ENCODE results near the gene RHOF.
"Not testable (repeated sequence)": the region's sequence is repeated elsewhere in the genome, so short reads cannot be mapped to it uniquely, and the experiment has no call there.

Gene RHOF

GRCh38 chr12:121773011-121773777, 20.3 kb downstream of the RHOF start:
- DNase-seq: peak; percentile 72

- no peak for DNase-seq
Observed at GRCh38 chr12:121770813-121771625, 22.5 kb downstream of the RHOF start.

- DNase-seq: no peak
Observed at GRCh38 chr12:121770388-121770787, 23.1 kb downstream of the RHOF start.

GRCh38 chr12:121769831-121770301, 23.6 kb downstream of the RHOF start:
- DNase-seq: no peak

GRCh38 chr12:121769297-121769830, 24.1 kb downstream of the RHOF start:
- no peak for DNase-seq

GRCh38 chr12:121767525-121768016, 25.9 kb downstream of the RHOF start:
- no peak for DNase-seq

GRCh38 chr12:121766290-121767039, 27.0 kb downstream of the RHOF start:
- DNase-seq: no peak

- no peak for DNase-seq
Observed at GRCh38 chr12:121765573-121765972, 27.9 kb downstream of the RHOF start.

GRCh38 chr12:121764808-121765207, 28.7 kb downstream of the RHOF start:
- no peak for DNase-seq

GRCh38 chr12:121762269-121762668, 31.2 kb downstream of the RHOF start:
- no peak for DNase-seq

GRCh38 chr12:121758536-121758935, 35.0 kb downstream of the RHOF start:
- not testable (repeated sequence) for DNase-seq

- DNase-seq: no peak
Observed at GRCh38 chr12:121755591-121755990, 37.9 kb downstream of the RHOF start.

- DNase-seq: no peak
Observed at GRCh38 chr12:121754836-121755235, 38.7 kb downstream of the RHOF start.

GRCh38 chr12:121753844-121754264, 39.6 kb downstream of the RHOF start:
- DNase-seq: no peak

GRCh38 chr12:121751749-121752351, 41.6 kb downstream of the RHOF start:
- no peak for DNase-seq

- no peak for DNase-seq
Observed at GRCh38 chr12:121751034-121751433, 42.5 kb downstream of the RHOF start.

GRCh38 chr12:121750507-121750955, 43.0 kb downstream of the RHOF start:
- no peak for DNase-seq

GRCh38 chr12:121749267-121749666, 44.2 kb downstream of the RHOF start:
- no peak for DNase-seq

- DNase-seq: no peak
Observed at GRCh38 chr12:121748571-121749265, 44.8 kb downstream of the RHOF start.

GRCh38 chr12:121748218-121748570, 45.3 kb downstream of the RHOF start:
- DNase-seq: no peak

GRCh38 chr12:121745545-121745944, 47.9 kb downstream of the RHOF start:
- DNase-seq: not testable (repeated sequence)

- no peak for DNase-seq
Observed at GRCh38 chr12:121741743-121742142, 51.7 kb downstream of the RHOF start.

Measured in T-helper 9 cell (primary cell).